ENCODE data around the gene CEP135.
"Not testable (repeated sequence)": the region's sequence is repeated elsewhere in the genome, so short reads cannot be mapped to it uniquely, and the experiment has no call there.

Gene CEP135

DNA sequence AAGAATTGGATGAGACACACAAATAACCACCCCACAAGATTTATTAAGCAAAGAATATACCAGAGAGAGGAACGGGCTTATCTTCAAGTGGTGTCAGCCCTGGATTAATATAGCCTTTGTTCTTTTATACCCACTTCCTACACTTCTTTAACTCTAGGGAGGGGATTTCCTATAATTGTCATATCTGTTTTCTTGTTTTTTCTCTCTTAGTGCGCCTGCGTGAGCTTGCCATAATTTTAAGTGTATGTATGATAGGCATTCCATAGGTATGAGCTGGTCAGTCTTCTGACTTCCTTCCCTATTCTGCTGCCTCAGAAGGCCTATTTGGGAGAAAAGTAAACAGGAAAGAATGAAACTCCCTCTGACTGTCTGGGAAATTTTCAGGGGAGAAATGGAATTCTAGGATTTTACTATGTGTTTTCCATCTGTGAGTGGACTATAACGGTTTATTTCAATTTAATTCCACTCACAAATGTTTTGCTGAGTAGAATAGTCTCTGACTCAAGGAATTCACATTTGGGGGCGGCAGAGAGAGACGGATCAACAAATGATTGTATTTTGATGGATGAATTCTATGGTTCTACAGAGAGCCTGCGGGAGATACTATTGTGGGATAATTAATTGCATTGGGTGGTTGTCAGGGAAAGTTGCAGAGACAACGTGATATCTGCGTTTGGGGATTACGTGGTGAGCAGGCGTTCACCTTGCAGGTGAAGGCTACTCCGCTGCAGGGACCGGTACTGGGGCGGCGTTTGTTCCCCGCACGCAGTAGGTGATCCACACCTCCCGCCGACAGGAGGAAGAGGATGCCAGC lies 626 bp upstream of the CEP135 start:
- peak; percentile 34 to 43 for DNase-seq

- no peak for DNase-seq
Measured at GRCh38 chr4:55949482-55949802, 697 bp downstream of the CEP135 start.

GRCh38 chr4:55951191-55951922 lies 2.6 kb downstream of the CEP135 start:
- no peak for DNase-seq

GRCh38 chr4:55955710-55956109 lies 7.0 kb downstream of the CEP135 start:
- no peak for DNase-seq

DNA sequence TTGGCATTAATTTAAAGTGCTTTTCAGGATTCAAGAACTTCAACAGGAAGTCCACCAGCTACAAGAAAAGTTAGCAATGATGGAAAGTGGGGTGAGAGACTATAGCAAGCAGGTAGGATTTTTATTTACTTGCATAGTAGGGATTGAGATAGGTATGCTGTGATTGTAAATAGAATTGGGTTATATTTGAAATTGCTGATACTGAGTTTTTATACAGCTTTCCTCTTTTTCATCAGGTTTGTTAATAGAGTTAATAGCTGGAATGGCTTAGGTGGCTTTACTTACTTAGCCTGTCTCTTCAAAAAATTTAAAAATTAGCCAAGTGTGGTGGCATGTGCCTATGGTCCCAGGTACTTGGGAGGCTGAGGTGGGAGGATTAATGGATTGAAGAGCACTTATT lies 10.9 kb downstream of the CEP135 start:
- DNase-seq = no peak

DNA sequence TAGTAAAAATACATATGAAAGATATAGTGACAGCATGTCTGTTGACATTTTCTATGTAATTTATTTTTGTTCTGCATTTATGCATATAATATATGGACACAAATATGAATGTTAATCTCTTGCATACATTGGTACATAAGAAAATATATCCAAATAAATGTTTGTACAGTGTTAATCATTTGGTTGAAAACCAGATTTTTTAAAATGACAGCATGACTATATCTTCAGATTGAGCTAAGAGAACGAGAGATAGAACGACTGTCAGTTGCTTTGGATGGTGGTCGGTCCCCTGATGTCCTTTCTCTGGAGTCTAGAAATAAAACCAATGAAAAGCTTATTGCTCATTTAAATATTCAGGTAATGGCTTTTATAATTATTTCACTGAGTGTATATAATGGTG lies 15.3 kb downstream of the CEP135 start:
- no peak for DNase-seq

DNA sequence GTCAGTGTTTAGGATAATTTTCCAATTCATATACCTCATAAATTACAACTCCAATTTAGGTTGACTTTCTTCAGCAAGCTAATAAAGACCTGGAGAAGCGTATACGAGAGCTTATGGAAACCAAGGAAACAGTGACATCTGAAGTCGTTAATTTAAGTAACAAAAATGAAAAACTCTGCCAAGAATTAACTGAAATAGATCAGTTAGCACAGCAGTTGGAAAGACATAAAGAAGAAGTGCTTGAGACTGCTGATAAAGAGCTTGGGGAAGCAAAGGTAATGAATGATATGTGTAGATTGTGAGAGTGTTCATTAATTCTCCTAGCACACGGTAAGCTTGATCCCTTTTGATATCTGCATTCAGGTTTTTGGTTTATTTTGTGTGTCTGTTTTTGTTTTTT lies 16.8 kb downstream of the CEP135 start:
- no peak for DNase-seq

- not testable (repeated sequence) for DNase-seq
Measured at GRCh38 chr4:55966324-55966723, 17.6 kb downstream of the CEP135 start.

- no peak for DNase-seq
Measured at GRCh38 chr4:55967376-55967775, 18.6 kb downstream of the CEP135 start.

DNA sequence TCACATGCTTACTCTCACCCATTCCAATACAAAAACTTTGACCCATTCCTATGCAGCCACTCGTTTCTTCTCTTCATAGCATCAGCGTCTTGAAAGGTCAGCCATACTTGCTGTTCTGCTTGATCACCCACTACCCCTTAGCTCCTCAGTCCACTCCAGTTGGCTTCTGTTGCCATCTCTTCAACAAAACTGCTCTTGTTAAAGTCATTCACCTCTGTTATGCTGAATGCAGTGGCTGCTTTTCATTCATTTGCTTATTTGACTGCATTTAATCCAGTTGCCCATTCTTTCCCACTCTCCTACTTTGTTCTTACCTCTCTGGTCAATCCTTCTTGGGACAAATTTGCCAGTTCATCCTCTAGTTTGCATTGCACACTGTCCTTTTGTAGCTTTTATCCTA lies 24.9 kb downstream of the CEP135 start:
- no peak for DNase-seq

GRCh38 chr4:55977811-55978210 lies 29.1 kb downstream of the CEP135 start:
- no peak for DNase-seq

DNA sequence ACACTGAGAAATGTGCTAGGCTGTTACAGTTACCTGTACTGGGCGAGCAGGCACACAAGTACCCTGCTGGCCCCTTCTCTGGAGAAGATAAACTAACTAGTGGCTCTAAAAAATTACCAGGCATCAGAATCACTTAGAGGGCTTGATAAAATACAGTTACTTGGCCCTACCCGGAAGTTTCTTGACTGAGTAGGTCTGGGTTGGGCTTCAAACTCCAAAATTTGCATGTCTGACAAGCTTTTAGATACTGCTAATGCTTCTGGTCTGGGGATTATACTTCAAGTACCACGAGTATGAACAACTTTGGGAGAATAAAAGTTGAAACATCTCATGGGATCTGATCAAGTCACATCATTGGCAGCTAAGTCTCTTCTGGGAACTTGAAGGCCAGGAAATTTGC lies 30.8 kb downstream of the CEP135 start:
- DNase-seq = no peak

DNA sequence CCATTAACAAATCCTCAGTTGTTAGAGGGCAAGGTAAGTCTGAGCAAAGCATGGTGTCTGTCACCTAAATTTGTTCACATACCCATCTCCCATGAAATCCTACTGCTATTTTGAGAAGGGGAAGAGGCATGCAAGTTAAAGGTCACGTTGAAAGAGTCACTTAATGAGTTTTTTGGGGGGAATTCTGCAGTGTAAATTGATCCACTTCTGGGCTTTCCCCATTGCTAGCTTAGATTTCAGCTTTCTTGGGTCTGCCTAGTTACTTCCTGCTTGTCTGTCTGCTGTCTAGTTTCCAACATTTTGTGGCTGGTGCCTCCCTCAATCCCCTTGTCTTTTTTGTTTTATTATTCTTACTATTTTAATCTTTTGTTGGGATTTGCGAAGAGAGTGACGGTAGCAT lies 32.0 kb downstream of the CEP135 start:
- no peak for DNase-seq

DNA sequence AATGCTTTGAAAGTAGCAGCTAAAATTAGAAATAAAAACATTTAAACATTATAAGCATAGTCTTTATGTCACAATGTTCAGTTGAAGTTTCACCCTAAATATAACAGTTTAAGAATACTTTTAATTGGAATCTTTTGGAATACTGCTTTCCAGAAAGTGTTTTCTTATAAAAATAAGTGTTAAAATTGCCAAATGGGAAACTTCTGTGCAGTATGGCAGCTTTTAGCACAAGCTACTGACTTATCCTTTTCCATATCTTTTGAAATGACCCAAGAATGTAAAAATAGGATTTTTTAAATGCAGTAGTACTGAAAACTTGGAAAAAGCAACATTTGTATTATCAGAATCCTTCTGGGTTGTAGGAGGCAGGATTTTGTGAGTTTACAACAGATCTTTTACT lies 34.2 kb downstream of the CEP135 start:
- no peak for DNase-seq

DNA sequence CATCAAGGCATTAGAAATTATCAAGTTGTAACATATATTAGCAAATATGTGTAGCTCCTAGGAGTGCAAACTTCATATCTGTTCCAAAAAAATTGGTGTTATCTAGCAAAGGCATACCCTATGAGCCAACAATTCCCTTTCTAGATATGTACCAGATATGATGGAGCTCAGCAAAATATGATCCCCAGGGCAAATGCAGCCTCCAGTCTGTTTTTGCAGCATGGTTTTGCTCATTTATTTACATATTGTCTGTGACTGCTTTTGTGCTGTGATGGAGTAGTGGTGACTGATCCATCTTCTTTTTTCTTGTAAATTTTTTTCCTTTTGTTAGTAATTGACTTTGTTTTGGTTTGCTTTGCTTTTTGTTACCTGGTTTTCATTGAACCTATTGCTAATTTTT lies 41.0 kb downstream of the CEP135 start:
- DNase-seq = no peak

DNA sequence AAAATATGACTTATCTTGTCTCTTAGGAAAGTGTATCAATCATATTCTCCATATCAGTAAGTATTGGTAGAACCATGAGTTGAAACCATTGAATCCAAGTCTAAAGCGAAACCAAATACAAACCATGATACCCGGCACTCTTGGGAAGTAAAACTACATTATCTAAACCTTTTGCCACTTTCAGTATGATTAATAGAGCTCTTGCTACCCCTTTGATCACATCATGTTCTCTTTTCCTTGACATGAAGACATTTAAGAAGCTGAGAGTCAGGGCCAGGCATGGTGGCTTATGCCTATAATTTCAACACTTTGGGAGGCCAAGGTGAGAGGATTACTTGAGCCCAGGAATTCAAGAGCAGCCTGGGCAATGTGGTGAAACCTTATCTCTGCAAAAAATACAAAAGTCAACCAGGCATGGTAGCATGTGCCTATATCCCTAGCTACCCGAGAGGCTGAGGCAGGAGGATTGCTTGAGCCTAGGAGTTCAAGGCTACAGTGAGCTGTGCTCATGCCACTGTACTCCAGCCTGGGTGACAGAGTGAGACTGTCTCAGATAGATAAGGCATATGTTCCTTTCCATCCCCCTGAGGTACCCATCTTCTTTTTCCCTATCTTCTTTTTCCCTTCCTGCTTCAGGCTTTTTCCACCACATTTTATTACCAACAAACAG lies 45.4 kb downstream of the CEP135 start:
- DNase-seq = peak; percentile 6 to 15

- DNase-seq = no peak
Measured at GRCh38 chr4:55996646-55997045, 47.9 kb downstream of the CEP135 start.

GRCh38 chr4:56003606-56004005 lies 54.9 kb downstream of the CEP135 start:
- no peak for DNase-seq

- no peak for DNase-seq
Measured at GRCh38 chr4:56004235-56004634, 55.5 kb downstream of the CEP135 start.

- no peak for DNase-seq
Measured at GRCh38 chr4:56007154-56007553, 58.4 kb downstream of the CEP135 start.

DNA sequence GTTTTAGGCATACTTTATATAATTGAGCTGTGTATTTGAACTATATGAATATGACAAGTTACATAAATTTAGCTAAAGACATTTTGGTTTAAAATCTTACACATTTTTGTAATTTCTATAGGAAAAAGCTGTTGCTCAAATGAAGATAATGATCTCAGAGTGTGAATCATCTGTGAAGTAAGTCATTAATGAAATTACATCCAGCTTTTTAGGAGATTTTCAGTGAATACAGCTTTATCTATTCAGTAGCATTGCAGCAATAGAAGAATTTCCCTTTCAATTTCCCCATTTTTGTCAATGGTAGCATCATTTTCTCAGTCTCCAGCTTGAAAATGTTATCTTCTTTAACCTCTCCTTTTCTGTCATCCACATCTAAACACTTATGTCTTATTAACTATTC lies 59.5 kb downstream of the CEP135 start:
- no peak for DNase-seq

- no peak for DNase-seq
Measured at GRCh38 chr4:56026596-56026995, 77.9 kb downstream of the CEP135 start.

GRCh38 chr4:56028165-56028564 lies 79.4 kb downstream of the CEP135 start:
- DNase-seq = no peak

Measured in activated CD4-positive, alpha-beta T cell treated with anti-CD3 and anti-CD28 coated beads, Interleukin-2, amount 50 U/mL, for 48 hours (primary cell).